IMR-90 (cell line): ENCODE data around the gene LIMS2. TPM values are rescaled to one million over a fixed set of nuclear protein-coding genes. Genes with fewer than 3 reads are reported as not detected.

ENCODE experiments used
- ATAC-seq: fragments of 200-7000 bp; cut with Tn5 transposase; 2 replicates; pipeline ENCODE4 v1.9.1; 2020; ENCODE audit warnings: low read depth, mild to moderate bottlenecking, moderate library complexity
- BruUV-seq: library from RNA; stranded (reverse); fragments of 400-500 nt; replicated peaks from 2 replicates; lab custom pipeline; 2021; lab: Mats Ljungman, UMichigan
- CTCF ChIA-PET: fragments of 300-600 bp; formaldehyde crosslinking; extraction: SDS; loops from one replicate; lab custom pipeline; 2021; ENCODE audit warnings: antibody characterized with exemption; lab: Yijun Ruan, JAX
- POLR2A ChIA-PET: fragments of 300-600 bp; sonication (Branson Sonifier 250); formaldehyde crosslinking; loops from one replicate; lab custom pipeline; 2022; ENCODE audit warnings: antibody characterized with exemption; ENCODE audit not compliant: unreplicated experiment; lab: Charles Lee
- DNase-seq: peaks from one replicate; pipeline ENCODE4 v3.0.0; 2013
- H2AFZ ChIP-seq: replicated peaks from 2 replicates; pipeline ENCODE3; 2013; ENCODE audit warnings: low read length, mild to moderate bottlenecking; ENCODE audit not compliant: poor library complexity
- H2AK5ac ChIP-seq: 2 replicates; pipeline ENCODE4 v1.6.1; 2013; ENCODE audit warnings: low read depth, low read length, inconsistent platforms
- H2AK9ac ChIP-seq: replicated peaks from 2 replicates; pipeline ENCODE3; 2013; ENCODE audit warnings: mild to moderate bottlenecking, low read depth, low read length, moderate library complexity; ENCODE audit not compliant: poor library complexity
- H2BK120ac ChIP-seq: 2 replicates; pipeline ENCODE4 v1.6.1; 2013; ENCODE audit warnings: low read depth, low read length, inconsistent platforms
- H2BK15ac ChIP-seq: 3 replicates; pipeline ENCODE4 v1.6.1; 2013; ENCODE audit warnings: low read depth, low read length, inconsistent platforms
- H2BK20ac ChIP-seq: 2 replicates; pipeline ENCODE4 v1.6.1; 2013; ENCODE audit warnings: low read depth, mild to moderate bottlenecking, inconsistent platforms, low read length, moderate library complexity
- H2BK5ac ChIP-seq: 2 replicates; pipeline ENCODE4 v1.6.1; 2013; ENCODE audit warnings: mild to moderate bottlenecking, low read depth, low read length, inconsistent platforms; ENCODE audit not compliant: poor library complexity, severe bottlenecking
- H3K14ac ChIP-seq: replicated peaks from 2 replicates; pipeline ENCODE4 v1.6.1; 2013; ENCODE audit warnings: low read depth, low read length, inconsistent platforms
- H3K18ac ChIP-seq: 2 replicates; pipeline ENCODE4 v1.6.1; 2013; ENCODE audit warnings: low read depth, low read length, control low read depth
- H3K23ac ChIP-seq: 2 replicates; pipeline ENCODE4 v1.6.1; 2013; ENCODE audit warnings: low read depth, low read length, inconsistent platforms
- H3K27ac ChIP-seq: 2 replicates; pipeline ENCODE4 v1.5.1; 2013; ENCODE audit warnings: mild to moderate bottlenecking, control low read depth, low read length; ENCODE audit not compliant: insufficient read depth
- H3K27me3 ChIP-seq: 2 replicates; pipeline ENCODE4 v1.6.1; 2013; ENCODE audit warnings: low read length; ENCODE audit not compliant: control insufficient read depth, insufficient read depth
- H3K36me3 ChIP-seq: 2 replicates; pipeline ENCODE4 v1.6.1; 2013; ENCODE audit warnings: low read length, mixed read lengths; ENCODE audit not compliant: control insufficient read depth, insufficient read depth
- H3K4ac ChIP-seq: 2 replicates; pipeline ENCODE4 v1.6.1; 2013; ENCODE audit warnings: low read depth, low read length, inconsistent platforms
- H3K4me1 ChIP-seq: 2 replicates; pipeline ENCODE4 v1.6.1; 2013; ENCODE audit warnings: low read length, mixed read lengths; ENCODE audit not compliant: control insufficient read depth, insufficient read depth
- H3K4me2 ChIP-seq: 2 replicates; pipeline ENCODE4 v1.6.1; 2013; ENCODE audit warnings: low read depth, mild to moderate bottlenecking, control low read depth, low read length, moderate library complexity
- H3K4me3 ChIP-seq: 2 replicates; pipeline ENCODE4 v1.5.1; 2013; ENCODE audit warnings: low read depth, mild to moderate bottlenecking, control low read depth, low read length, moderate library complexity; ENCODE audit not compliant: insufficient read depth
- H3K56ac ChIP-seq: 2 replicates; pipeline ENCODE4 v1.6.1; 2013; ENCODE audit warnings: low read length, inconsistent platforms; ENCODE audit not compliant: insufficient read depth; ENCODE audit errors: extremely low read depth
- H3K79me1 ChIP-seq, 2 experiments: 2 replicates each; pipeline ENCODE4 v1.6.1; 2013; ENCODE audit warnings: low read length in 2 of 2, inconsistent platforms in 1 of 2, low read depth in 1 of 2
- H3K9ac ChIP-seq: 2 replicates; pipeline ENCODE4 v1.6.1; 2013; ENCODE audit warnings: low read depth, low read length, control low read depth
- H3K9me1 ChIP-seq: 2 replicates; pipeline ENCODE4 v1.6.1; 2013; ENCODE audit warnings: low read length, inconsistent platforms; ENCODE audit not compliant: insufficient read depth
- H3K9me3 ChIP-seq: 2 replicates; pipeline ENCODE4 v1.6.1; 2013; ENCODE audit warnings: low read length; ENCODE audit not compliant: control insufficient read depth, insufficient read depth
- H4K20me1 ChIP-seq: 2 replicates; pipeline ENCODE4 v1.6.1; 2013; ENCODE audit warnings: low read length, inconsistent platforms; ENCODE audit not compliant: insufficient read depth
- H4K5ac ChIP-seq: 2 replicates; pipeline ENCODE4 v1.6.1; 2013; ENCODE audit warnings: mild to moderate bottlenecking, low read depth, low read length, control low read depth
- H4K8ac ChIP-seq, 2 experiments: 2 replicates each; pipeline ENCODE4 v1.6.1; 2013; ENCODE audit warnings: low read depth in 2 of 2, low read length in 2 of 2, control low read depth in 1 of 2, inconsistent platforms in 1 of 2
- H4K91ac ChIP-seq: 2 replicates; pipeline ENCODE4 v1.6.1; 2013; ENCODE audit warnings: low read depth, low read length, inconsistent platforms; ENCODE audit not compliant: insufficient read depth
- BHLHE40 ChIP-seq: fragments of 150-350 bp; IDR thresholded peaks from 2 replicates; pipeline ENCODE4 v1.6.1; 2016; ENCODE audit warnings: mild to moderate bottlenecking, low read depth, low read length
- FOS ChIP-seq: fragments of 150-350 bp; IDR thresholded peaks from 2 replicates; pipeline ENCODE4 v1.6.1; 2016; ENCODE audit warnings: low read depth, low read length
- MAZ ChIP-seq: IDR thresholded peaks from 2 replicates; pipeline ENCODE4 v1.6.1; 2012; ENCODE audit warnings: low read depth, mild to moderate bottlenecking, low read length, improper control_type of control experiment, moderate library complexity, borderline replicate concordance
- MXI1 ChIP-seq: IDR thresholded peaks from 2 replicates; pipeline ENCODE4 v1.6.1; 2012; ENCODE audit warnings: low read depth, mild to moderate bottlenecking, low read length, moderate library complexity, borderline replicate concordance
- POLR2A ChIP-seq: IDR thresholded peaks from 2 replicates; pipeline ENCODE4 v1.6.1; 2012; ENCODE audit warnings: mild to moderate bottlenecking, low read depth, low read length
- RAD21 ChIP-seq: IDR thresholded peaks from 2 replicates; pipeline ENCODE4 v1.6.1; 2012; ENCODE audit warnings: low read length, improper control_type of control experiment
- RFX5 ChIP-seq: IDR thresholded peaks from 2 replicates; pipeline ENCODE4 v1.8.0; 2012; ENCODE audit warnings: low read depth, mild to moderate bottlenecking, low read length, moderate library complexity
- SMC3 ChIP-seq: fragments of 150-350 bp; IDR thresholded peaks from 2 replicates; pipeline ENCODE4 v1.6.1; 2016; ENCODE audit warnings: low read depth, mild to moderate bottlenecking, antibody characterized with exemption, low read length, moderate library complexity
- WGBS, 2 experiments: methylation state at CpG; one replicate each; pipeline versions ENCODE4 v1.1.5 to v1.1.7; 2013; ENCODE audit warnings: missing lambda C conversion rate in 2 of 2; ENCODE audit not compliant: insufficient read length in 1 of 2; ENCODE audit errors: extremely low coverage in 2 of 2; 5-methylcytosine and 5-hydroxymethylcytosine counted together
- dilution Hi-C: fragments of 300-500 bp; cut with HindIII; formaldehyde crosslinking; loops from one replicate; pipeline ENCODE4 v1.14.3; 2018; ENCODE audit warnings: low sequenced_read_pairs; ENCODE audit not compliant: unreplicated experiment
- in situ Hi-C: fragments of 300-500 bp; cut with MboI; formaldehyde crosslinking; loops from 3 replicates; pipeline ENCODE4 v1.14.3; 2019; ENCODE audit warnings: low sequenced_read_pairs, inconsistent platforms, mixed read lengths
- intact Hi-C: fragments of 100-400 bp; cut with micrococcal nuclease; formaldehyde crosslinking; loops from 2 replicates; pipeline ENCODE4 v1.10.0; 2022
- polyA plus RNA-seq, 3 experiments: library from polyadenylated mRNA; depleted of rRNA; stranded (reverse); fragments of >200 nt; gene quantifications; 2 replicates each; pipeline ENCODE4 v1.2.3, GENCODE V29; 2012; ENCODE audit warnings: low replicate concordance in 1 of 3
- total RNA-seq: library from RNA; depleted of rRNA; stranded (reverse); fragments of >200 nt; gene quantifications from 2 replicates; pipeline ENCODE4 v1.2.3, GENCODE V29; 2012
- TF ChIP-seq, protein P1 (sequence below): fragments of 150-350 bp; IDR thresholded peaks from 2 replicates; pipeline ENCODE4 v1.6.1; 2017; ENCODE audit warnings: mild to moderate bottlenecking, antibody characterized with exemption, low read length, low read depth
- TF ChIP-seq, protein P2 (sequence below): conservative IDR thresholded peaks from 2 replicates; pipeline ENCODE4 v1.5.1; 2012; ENCODE audit warnings: mild to moderate bottlenecking, low read depth, low read length, improper control_type of control experiment
- TF ChIP-seq, protein P3 (sequence below): fragments of 150-350 bp; IDR thresholded peaks from 2 replicates; pipeline ENCODE4 v1.6.1; 2016; ENCODE audit warnings: low read depth, mild to moderate bottlenecking, low read length, moderate library complexity, borderline replicate concordance

LIMS2 gene
- total and polyA plus RNA-seq, 2 of the 4 experiments (the other 2 are of a cell fraction): 1.3 to 18.8 TPM

DNA sequence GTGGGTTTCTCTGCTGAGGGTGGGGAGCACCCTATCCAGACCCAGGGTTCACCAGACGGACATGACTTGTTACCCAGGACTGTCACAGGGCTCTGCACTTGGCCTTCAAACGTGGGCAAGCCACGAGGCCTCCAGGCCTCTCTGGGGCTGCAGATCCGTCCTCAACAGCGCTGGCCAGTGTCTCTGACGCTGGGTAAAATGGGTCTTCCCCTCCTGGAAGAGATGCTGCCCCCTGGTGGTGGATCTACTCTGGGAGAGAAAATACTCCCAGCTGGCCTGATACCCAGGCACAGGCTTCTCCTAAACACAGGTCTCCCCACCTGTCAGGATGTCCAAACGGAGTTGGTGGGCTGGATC, 25.7 kb downstream of the LIMS2 start:
- no peak overlapping the region for H2BK120ac ChIP-seq
- no peak overlapping the region for H3K4me2 ChIP-seq
- WGBS, 2 experiments: 13% methylated on average over 3 of the region's 7 CpGs; no CpG with 5 or more reads in 1 of the 2 experiments
- TF ChIP-seq MXI1: peak; percentile 65; the same call in 1 of the 2 replicates
- TF ChIP-seq RAD21: peak; percentile 75
- peak; percentile 85 for TF ChIP-seq SMC3
- TF ChIP-seq, protein P1, sequence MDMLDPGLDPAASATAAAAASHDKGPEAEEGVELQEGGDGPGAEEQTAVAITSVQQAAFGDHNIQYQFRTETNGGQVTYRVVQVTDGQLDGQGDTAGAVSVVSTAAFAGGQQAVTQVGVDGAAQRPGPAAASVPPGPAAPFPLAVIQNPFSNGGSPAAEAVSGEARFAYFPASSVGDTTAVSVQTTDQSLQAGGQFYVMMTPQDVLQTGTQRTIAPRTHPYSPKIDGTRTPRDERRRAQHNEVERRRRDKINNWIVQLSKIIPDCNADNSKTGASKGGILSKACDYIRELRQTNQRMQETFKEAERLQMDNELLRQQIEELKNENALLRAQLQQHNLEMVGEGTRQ: no peak
- no peak for TF ChIP-seq FOS
- TF ChIP-seq MAZ: 0 out of 2 replicates have a peak, but pooled peaks have one; percentile 28
- TF ChIP-seq RFX5: no peak
- no peak for TF ChIP-seq POLR2A
- TF ChIP-seq, protein P2, sequence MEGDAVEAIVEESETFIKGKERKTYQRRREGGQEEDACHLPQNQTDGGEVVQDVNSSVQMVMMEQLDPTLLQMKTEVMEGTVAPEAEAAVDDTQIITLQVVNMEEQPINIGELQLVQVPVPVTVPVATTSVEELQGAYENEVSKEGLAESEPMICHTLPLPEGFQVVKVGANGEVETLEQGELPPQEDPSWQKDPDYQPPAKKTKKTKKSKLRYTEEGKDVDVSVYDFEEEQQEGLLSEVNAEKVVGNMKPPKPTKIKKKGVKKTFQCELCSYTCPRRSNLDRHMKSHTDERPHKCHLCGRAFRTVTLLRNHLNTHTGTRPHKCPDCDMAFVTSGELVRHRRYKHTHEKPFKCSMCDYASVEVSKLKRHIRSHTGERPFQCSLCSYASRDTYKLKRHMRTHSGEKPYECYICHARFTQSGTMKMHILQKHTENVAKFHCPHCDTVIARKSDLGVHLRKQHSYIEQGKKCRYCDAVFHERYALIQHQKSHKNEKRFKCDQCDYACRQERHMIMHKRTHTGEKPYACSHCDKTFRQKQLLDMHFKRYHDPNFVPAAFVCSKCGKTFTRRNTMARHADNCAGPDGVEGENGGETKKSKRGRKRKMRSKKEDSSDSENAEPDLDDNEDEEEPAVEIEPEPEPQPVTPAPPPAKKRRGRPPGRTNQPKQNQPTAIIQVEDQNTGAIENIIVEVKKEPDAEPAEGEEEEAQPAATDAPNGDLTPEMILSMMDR: peak; percentile 76
- TF ChIP-seq, protein P3, sequence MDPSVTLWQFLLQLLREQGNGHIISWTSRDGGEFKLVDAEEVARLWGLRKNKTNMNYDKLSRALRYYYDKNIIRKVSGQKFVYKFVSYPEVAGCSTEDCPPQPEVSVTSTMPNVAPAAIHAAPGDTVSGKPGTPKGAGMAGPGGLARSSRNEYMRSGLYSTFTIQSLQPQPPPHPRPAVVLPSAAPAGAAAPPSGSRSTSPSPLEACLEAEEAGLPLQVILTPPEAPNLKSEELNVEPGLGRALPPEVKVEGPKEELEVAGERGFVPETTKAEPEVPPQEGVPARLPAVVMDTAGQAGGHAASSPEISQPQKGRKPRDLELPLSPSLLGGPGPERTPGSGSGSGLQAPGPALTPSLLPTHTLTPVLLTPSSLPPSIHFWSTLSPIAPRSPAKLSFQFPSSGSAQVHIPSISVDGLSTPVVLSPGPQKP: no peak
- TF ChIP-seq BHLHE40: no peak
- peaks cover 17% of the 10 kb centered on the region; the same call in 1 of the 2 replicates for H3K9me1 ChIP-seq
- peak; percentile 88 for ATAC-seq
- peak; percentile 77 for DNase-seq
- H3K4ac ChIP-seq: 0 out of 2 replicates have a peak overlapping the region, but pooled peaks have one; percentile 4
- no peak overlapping the region for H4K91ac ChIP-seq
- H3K14ac ChIP-seq: no peak overlapping the region
- H3K36me3 ChIP-seq: peaks cover 12% of the 10 kb centered on the region; the same call in 1 of the 2 replicates
- in situ Hi-C loops (no loop called here), dilution Hi-C loops (no loop called here), intact Hi-C loops (loop anchor here (1.0 to 5.0 kb wide), 4 partner anchors 58 to 325 kb away; partner anchors contain the start of gene IWS1)
- H4K20me1 ChIP-seq: no peaks in the 10 kb centered on the region; the same call in none of the 2 replicates
- H3K9ac ChIP-seq: no peak overlapping the region
- BruUV-seq: no TSS peak
- H2AK9ac ChIP-seq: peak overlapping the region; percentile 92
- ChIA-PET CTCF (interaction anchor here (0.6 to 2.3 kb wide), 4 partner anchors 11 to 446 kb away, joined by 3 to 15 read pairs (median 4); partner anchors contain the start of gene LIMS2), POLR2A (no interaction called here)
- peak overlapping the region in 1 of 2 experiments; percentile 84; a peak in 2 of 4 replicates for H4K8ac ChIP-seq
- H2AFZ ChIP-seq: peak overlapping the region; percentile 80
- no peak overlapping the region for H3K18ac ChIP-seq
- no peak overlapping the region for H3K27ac ChIP-seq
- H3K9me3 ChIP-seq: no peaks in the 10 kb centered on the region
- H3K79me1 ChIP-seq: peaks cover 0 to 16% of the 10 kb centered on the region in 2 experiments; a peak in 2 of 4 replicates
- no peaks in the 10 kb centered on the region for H3K27me3 ChIP-seq
- no peak overlapping the region for H2BK5ac ChIP-seq
- no peak overlapping the region for H2BK20ac ChIP-seq
- H4K5ac ChIP-seq: no peak overlapping the region
- H3K56ac ChIP-seq: no peak overlapping the region
- H3K4me1 ChIP-seq: peaks cover 7% of the 10 kb centered on the region; the same call in 1 of the 2 replicates
- H2AK5ac ChIP-seq: no peak overlapping the region
- no peak overlapping the region for H2BK15ac ChIP-seq
- H3K23ac ChIP-seq: no peak overlapping the region
- H3K4me3 ChIP-seq: no peak overlapping the region
